B cell (primary cell): ENCODE data around the gene RREB1. TPM values are rescaled to one million over a fixed set of nuclear protein-coding genes. Genes with fewer than 3 reads are reported as not detected.
A peak's percentile ranks its signal among the peaks of the same experiment; 100 is the strongest.

ENCODE experiments used
- ATAC-seq: fragments of 200-7000 bp; cut with Tn5 transposase; one replicate; pipeline ENCODE4 v1.10.0; 2021; ENCODE audit warnings: low read depth, mild to moderate bottlenecking, moderate number of reproducible peaks, moderate library complexity
- CTCF ChIA-PET: fragments of 350-600 bp; sonication (Branson Sonifier 250); formaldehyde crosslinking; loops from one replicate; lab custom pipeline; 2021; ENCODE audit warnings: antibody characterized with exemption, inconsistent platforms; lab: Charles Lee
- POLR2A ChIA-PET: fragments of 350-600 bp; sonication (Branson Sonifier 250); formaldehyde crosslinking; loops from one replicate; lab custom pipeline; 2021; ENCODE audit warnings: antibody characterized with exemption; lab: Charles Lee
- DNase-seq: peaks from one replicate; pipeline ENCODE4 v3.0.0; 2013
- H2AFZ ChIP-seq: 2 replicates; pipeline ENCODE4 v1.6.1; 2012; ENCODE audit warnings: mild to moderate bottlenecking, low read depth, low read length; ENCODE audit not compliant: insufficient read depth, poor library complexity, severe bottlenecking
- H3K27ac ChIP-seq, 2 donors: 1 replicate in 1 of 2; 2 replicates in 1 of 2; pipeline ENCODE4 v1.5.1; 2012 to 2013; ENCODE audit warnings: low read length in 2 of 2, mild to moderate bottlenecking in 2 of 2, moderate library complexity in 1 of 2
- H3K27me3 ChIP-seq, 4 experiments: fragments of 200-600 bp in 1 of 4; sonication (generic) in 1 of 4; replicated peaks in 1 of 4; 1 replicate in 2 of 4; 2 replicates in 2 of 4; pipeline versions ENCODE4 v1.6.1 to v1.7.0; 2013 to 2016; ENCODE audit warnings: low read length in 3 of 4, mild to moderate bottlenecking in 2 of 4, mixed read lengths in 1 of 4, moderate library complexity in 1 of 4; ENCODE audit not compliant: insufficient read depth in 4 of 4, control insufficient read depth in 3 of 4; ENCODE audit errors: control extremely low read depth in 1 of 4
- H3K36me3 ChIP-seq, 2 experiments: replicated peaks in 1 of 2; 1 replicate in 1 of 2; 2 replicates in 1 of 2; pipeline versions ENCODE4 v1.6.1 to v1.7.1; 2013; ENCODE audit warnings: low read length in 1 of 2; ENCODE audit not compliant: insufficient read depth in 2 of 2, control insufficient read depth in 1 of 2; ENCODE audit errors: control extremely low read depth in 1 of 2, extremely low read depth in 1 of 2
- H3K4me1 ChIP-seq, 2 donors: fragments of 200-600 bp in 1 of 2; sonication (generic) in 1 of 2; 1 replicate in 1 of 2; 2 replicates in 1 of 2; pipeline versions ENCODE4 v1.5.1 to v1.6.1; 2013 to 2017; ENCODE audit warnings: low read length in 2 of 2; ENCODE audit not compliant: control insufficient read depth in 2 of 2, insufficient read depth in 2 of 2
- H3K4me2 ChIP-seq: replicated peaks from 2 replicates; pipeline ENCODE3; 2012; ENCODE audit warnings: mild to moderate bottlenecking, low read depth, low read length; ENCODE audit not compliant: poor library complexity, severe bottlenecking
- H3K4me3 ChIP-seq, 5 experiments: fragments of 200-600 bp in 1 of 5; sonication (generic) in 1 of 5; 1 replicate in 3 of 5; 2 replicates in 2 of 5; pipeline versions ENCODE4 v1.5.1 to v1.7.0; 2011 to 2016; ENCODE audit warnings: low read length in 4 of 5, mild to moderate bottlenecking in 4 of 5, low read depth in 2 of 5, control low read depth in 1 of 5, moderate library complexity in 1 of 5; ENCODE audit not compliant: insufficient read depth in 1 of 5; ENCODE audit errors: control extremely low read depth in 1 of 5, extremely low read depth in 1 of 5
- H3K79me2 ChIP-seq: fragments of 200-600 bp; sonication (generic); one replicate; pipeline ENCODE4 v1.6.0; 2016; ENCODE audit warnings: low read length; ENCODE audit not compliant: control insufficient read depth, insufficient read depth
- H3K9ac ChIP-seq: fragments of 200-600 bp; sonication (generic); 2 replicates; pipeline ENCODE4 v1.6.1; 2017; ENCODE audit warnings: mild to moderate bottlenecking, low read length, moderate library complexity
- H3K9me3 ChIP-seq, 3 donors: one replicate each; pipeline versions ENCODE4 v1.6.1 to v1.7.1; 2013; ENCODE audit warnings: low read length in 2 of 3; ENCODE audit not compliant: control insufficient read depth in 2 of 3, insufficient read depth in 1 of 3; ENCODE audit errors: control extremely low read depth in 1 of 3
- H4K20me1 ChIP-seq: 2 replicates; pipeline ENCODE4 v1.6.0; 2012; ENCODE audit warnings: mild to moderate bottlenecking, low read length; ENCODE audit not compliant: insufficient read depth, control insufficient read depth, poor library complexity, severe bottlenecking
- H3K27ac Mint-ChIP-seq: one replicate; pipeline ENCODE4 v1.8.0; 2021; ENCODE audit warnings: mixed read lengths
- H3K27me3 Mint-ChIP-seq: one replicate; pipeline ENCODE4 v1.8.0; 2021; ENCODE audit warnings: mixed read lengths
- H3K4me1 Mint-ChIP-seq: one replicate; pipeline ENCODE4 v1.8.0; 2021; ENCODE audit warnings: mixed read lengths
- H3K4me3 Mint-ChIP-seq: one replicate; pipeline ENCODE4 v1.8.0; 2021; ENCODE audit warnings: mixed read lengths
- H3K9me3 Mint-ChIP-seq: one replicate; pipeline ENCODE4 v1.8.0; 2022; ENCODE audit warnings: mixed read lengths; ENCODE audit not compliant: insufficient read depth
- CTCF ChIP-seq: fragments of 200-600 bp; IDR thresholded peaks from one replicate; pipeline ENCODE4 v1.8.0; 2022; ENCODE audit warnings: antibody characterized with exemption, mild to moderate bottlenecking
- EZH2 ChIP-seq: IDR thresholded peaks from 2 replicates; pipeline ENCODE4 v1.6.1; 2012; ENCODE audit warnings: borderline replicate concordance, low read depth, mild to moderate bottlenecking, moderate library complexity, low read length; ENCODE audit not compliant: insufficient read depth, poor library complexity, severe bottlenecking
- WGBS: methylation state at CpG from one replicate; pipeline ENCODE4 v1.1.5; 2013; ENCODE audit warnings: missing lambda C conversion rate; ENCODE audit not compliant: insufficient coverage; 5-methylcytosine and 5-hydroxymethylcytosine counted together
- intact Hi-C: fragments of 100-400 bp; cut with micrococcal nuclease; formaldehyde crosslinking; loops from one replicate; pipeline ENCODE4 v1.10.0; 2022
- polyA plus RNA-seq: library from polyadenylated mRNA; depleted of rRNA; stranded (reverse); fragments of >200 nt; gene quantifications from 2 replicates; pipeline ENCODE4 v1.2.3, GENCODE V29; 2012
- total RNA-seq, 2 donors: library from RNA; stranded (reverse); fragments of 120-200 nt in 1 of 2; gene quantifications; 1 replicate in 1 of 2; 2 replicates in 1 of 2; pipeline versions ENCODE4 v1.2.3 to v1.2.4, GENCODE V29; 2013 to 2022

Gene RREB1
- total and polyA plus RNA-seq, 2 donors (not counting 1 experiment from before 2014, with no cell fraction given), result 10.4 to 58.6 TPM

- Histone ChIP-seq H3K4me2 (peak overlapping the region; percentile 80), H3K27me3 (no peaks in the 10 kb centered on the region), H3K27ac (peak overlapping the region; percentile 73 to 88), H4K20me1 (no peaks in the 10 kb centered on the region), H2AFZ (peak overlapping the region; percentile 94), H3K4me3 (peak overlapping the region; percentile 26 to 98 (median 94)), H3K36me3 (no peaks in the 10 kb centered on the region), H3K9ac (peak overlapping the region; percentile 96), H3K9me3 (no peaks in the 10 kb centered on the region), H3K4me1 (peaks cover 30 to 36% of the 10 kb centered on the region in 2 donors), H3K79me2 (peaks cover 66% of the 10 kb centered on the region)
- TF ChIP-seq CTCF (no peak), EZH2 (no peak)
- ATAC-seq, result peak; percentile 9
- Mint-ChIP-seq H3K9me3 (no peaks in the 10 kb centered on the region), H3K27me3 (no peaks in the 10 kb centered on the region), H3K27ac (peak overlapping the region; percentile 96), H3K4me1 (peaks cover 44% of the 10 kb centered on the region), H3K4me3 (peak overlapping the region; percentile 96)
- intact Hi-C loops, result loop anchor here (5.0 kb wide), 1 partner anchor 36 kb away; no protein-coding TSS in a partner anchor
- ChIA-PET POLR2A (interaction anchor here (1.0 to 1.3 kb wide), 4 partner anchors 30 to 48 kb away, joined by 3 to 4 read pairs (median 4); no protein-coding TSS in a partner anchor), CTCF (no interaction called here)
- under 1% methylated on average over 84 of the region's 94 CpGs for WGBS
- DNase-seq, result peak; percentile 66
These were observed 619 bp downstream of the RREB1 start for GRCh38 chr6:7108196-7108963.
